Measurements from ENCODE around the gene ISG20.

ISG20 gene

DNA sequence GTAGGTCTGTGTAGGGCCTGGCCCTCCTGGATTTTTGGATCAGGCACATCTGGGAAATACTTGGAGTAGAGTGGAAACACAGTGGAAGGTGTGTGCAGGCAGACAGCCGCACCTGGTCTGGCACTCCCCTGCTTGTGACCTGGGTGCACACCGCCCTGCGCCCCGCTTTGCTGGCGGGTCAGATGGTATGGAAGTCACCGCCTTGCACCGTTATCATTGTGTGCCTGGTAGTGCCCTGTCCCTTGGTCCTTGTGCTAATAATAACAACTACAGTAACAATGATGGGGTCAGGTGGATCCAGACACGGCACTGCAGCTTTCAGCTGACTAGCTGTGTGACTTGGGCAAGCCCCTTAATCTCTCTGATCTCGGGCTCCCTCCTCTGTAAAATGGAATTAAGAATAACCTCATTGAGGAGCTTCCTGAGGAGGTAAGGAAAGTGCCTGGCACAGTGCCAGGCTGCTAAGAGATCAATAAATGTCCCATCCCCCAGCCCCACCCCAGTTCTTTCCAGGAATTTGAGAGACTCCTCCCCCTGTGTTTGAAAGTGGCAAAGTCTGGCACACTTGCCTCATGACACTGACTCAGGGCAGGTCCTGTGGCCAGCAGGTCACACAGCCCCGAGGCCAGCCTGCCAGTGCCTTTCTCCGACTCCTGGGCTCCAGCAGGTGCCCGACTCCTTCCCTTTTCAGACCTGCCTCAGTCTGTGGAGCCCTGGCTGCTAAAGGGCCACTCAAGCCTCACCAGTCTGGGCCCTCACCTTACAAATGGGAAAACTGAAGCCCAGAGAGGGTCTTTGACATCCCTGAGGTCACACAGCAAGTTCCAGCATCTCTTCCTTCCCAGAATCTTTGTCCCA is 9.8 kb downstream of the ISG20 start:
- H3K9me3 ChIP-seq, result no peaks in the 10 kb centered on the region
- no peaks in the 10 kb centered on the region for H3K36me3 ChIP-seq
- TF ChIP-seq, protein P1, sequence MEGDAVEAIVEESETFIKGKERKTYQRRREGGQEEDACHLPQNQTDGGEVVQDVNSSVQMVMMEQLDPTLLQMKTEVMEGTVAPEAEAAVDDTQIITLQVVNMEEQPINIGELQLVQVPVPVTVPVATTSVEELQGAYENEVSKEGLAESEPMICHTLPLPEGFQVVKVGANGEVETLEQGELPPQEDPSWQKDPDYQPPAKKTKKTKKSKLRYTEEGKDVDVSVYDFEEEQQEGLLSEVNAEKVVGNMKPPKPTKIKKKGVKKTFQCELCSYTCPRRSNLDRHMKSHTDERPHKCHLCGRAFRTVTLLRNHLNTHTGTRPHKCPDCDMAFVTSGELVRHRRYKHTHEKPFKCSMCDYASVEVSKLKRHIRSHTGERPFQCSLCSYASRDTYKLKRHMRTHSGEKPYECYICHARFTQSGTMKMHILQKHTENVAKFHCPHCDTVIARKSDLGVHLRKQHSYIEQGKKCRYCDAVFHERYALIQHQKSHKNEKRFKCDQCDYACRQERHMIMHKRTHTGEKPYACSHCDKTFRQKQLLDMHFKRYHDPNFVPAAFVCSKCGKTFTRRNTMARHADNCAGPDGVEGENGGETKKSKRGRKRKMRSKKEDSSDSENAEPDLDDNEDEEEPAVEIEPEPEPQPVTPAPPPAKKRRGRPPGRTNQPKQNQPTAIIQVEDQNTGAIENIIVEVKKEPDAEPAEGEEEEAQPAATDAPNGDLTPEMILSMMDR (IDR thresholded peaks at IDR 0.05), result no peak
- H3K4me3 ChIP-seq, result no peak overlapping the region
- H3K27me3 ChIP-seq, result no peaks in the 10 kb centered on the region
- intact Hi-C loops (cut with DNase I; ENCODE audit: low total_unique reads), result no loop called here
- H3K27ac ChIP-seq, result no peak overlapping the region
- peaks cover 0 to 27% (median 0%) of the 10 kb centered on the region in 4 donors for H3K4me1 ChIP-seq
- peak in 1 of 2 donors; percentile 41 for DNase-seq

DNA sequence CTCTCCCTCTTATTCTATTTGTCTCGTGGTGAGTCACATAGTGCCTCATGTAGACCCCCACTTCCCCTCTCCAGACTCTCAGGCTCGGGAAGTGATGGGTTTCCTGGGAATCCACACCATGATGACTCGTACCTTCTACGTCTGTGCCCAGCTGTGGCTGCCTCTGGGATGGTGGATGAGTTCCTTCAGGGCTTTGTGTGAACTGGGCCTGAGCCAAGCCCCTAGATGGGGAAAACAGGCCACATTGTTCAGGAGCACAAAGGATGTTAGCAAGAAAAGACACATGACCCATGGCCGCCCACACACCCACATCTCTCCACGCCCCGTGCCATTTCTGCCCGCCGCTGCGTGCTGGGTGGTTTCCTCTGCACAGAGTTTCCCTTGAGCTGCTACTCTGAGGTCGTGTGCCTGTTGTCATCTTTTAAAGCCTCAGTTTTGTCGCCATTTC is 10.5 kb downstream of the ISG20 start:
- H3K9me3 ChIP-seq, result no peaks in the 10 kb centered on the region
- TF ChIP-seq, protein P1 (IDR thresholded peaks at IDR 0.05), result no peak
- no peak overlapping the region for H3K4me3 ChIP-seq
- intact Hi-C loops (cut with DNase I; ENCODE audit: low total_unique reads), result no loop called here
- H3K36me3 ChIP-seq, result no peaks in the 10 kb centered on the region
- no peak overlapping the region for H3K27ac ChIP-seq
- peaks cover 0 to 27% (median 0%) of the 10 kb centered on the region in 4 donors for H3K4me1 ChIP-seq
- DNase-seq, result peak in 1 of 2 donors; percentile 71
- H3K27me3 ChIP-seq, result no peaks in the 10 kb centered on the region

DNA sequence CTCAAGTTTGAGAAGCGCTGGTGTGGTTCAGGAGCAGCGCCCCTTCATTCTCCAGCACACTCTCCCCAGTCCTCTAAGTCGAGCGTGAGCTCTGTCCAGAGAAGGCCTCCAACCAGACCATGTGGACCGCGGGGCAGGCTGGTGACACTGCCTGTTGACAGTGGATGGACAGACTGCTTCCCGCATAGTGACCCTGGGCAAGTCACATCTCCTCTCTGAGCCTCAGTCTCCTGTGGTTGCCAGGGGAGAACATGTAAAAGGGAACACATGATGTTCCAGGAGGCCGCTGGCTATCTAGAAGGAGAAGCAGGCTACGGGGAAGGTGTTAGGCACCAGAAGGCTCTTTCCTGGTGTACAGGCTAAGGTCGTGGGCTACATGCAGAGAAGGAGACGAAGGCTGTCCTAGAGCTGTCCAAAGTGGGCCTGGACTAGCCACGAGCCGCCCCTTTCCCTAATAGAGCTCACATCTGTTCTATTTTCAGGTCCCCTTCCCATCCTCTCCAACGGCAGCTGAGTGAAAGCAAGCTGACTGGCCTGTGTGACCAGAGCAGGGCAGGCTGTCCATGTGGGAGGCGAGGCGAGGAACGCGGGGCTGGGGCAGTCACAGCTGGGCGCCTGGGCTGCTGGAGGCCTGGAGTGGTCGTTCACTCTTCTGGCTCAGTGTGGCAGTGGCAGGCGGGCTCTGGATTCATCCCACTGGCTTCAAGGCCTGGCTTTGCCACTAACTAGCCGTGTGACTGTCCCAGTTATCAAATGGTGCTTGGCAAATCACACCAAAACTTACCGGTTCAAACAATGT is 11.1 kb downstream of the ISG20 start:
- H3K9me3 ChIP-seq, result no peaks in the 10 kb centered on the region
- no peak overlapping the region for H3K4me3 ChIP-seq
- H3K27ac ChIP-seq, result no peak overlapping the region
- DNase-seq, result peak in 1 of 2 donors; percentile 42
- H3K4me1 ChIP-seq, result peaks cover 0 to 27% (median 0%) of the 10 kb centered on the region in 4 donors
- intact Hi-C loops (cut with DNase I; ENCODE audit: low total_unique reads), result loop anchor here (10.0 kb wide), 1 partner anchor 155 kb away; the partner anchor contains the start of gene ACAN
- H3K27me3 ChIP-seq, result no peaks in the 10 kb centered on the region
- no peaks in the 10 kb centered on the region for H3K36me3 ChIP-seq
- TF ChIP-seq, protein P1 (IDR thresholded peaks at IDR 0.05), result no peak

DNA sequence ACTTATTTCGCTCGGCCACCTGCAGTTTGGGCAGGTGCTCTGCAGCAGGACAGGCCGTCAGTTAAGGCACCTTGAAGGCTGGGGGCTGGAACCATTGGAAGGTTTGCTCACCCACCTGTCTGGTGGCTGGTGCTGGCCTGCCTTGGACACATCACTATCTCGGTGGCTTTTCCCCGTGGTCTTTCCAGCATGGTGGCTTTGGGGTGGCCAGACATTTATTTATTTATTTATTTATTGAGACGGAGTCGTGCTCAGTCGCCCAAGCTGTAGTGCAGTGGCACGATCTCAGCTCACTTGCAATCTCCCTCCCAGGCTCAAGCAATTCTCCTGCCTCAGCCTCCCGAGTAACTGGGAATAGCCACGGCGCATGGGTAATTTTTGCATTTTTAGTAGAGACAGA is 11.7 kb downstream of the ISG20 start:
- H3K36me3 ChIP-seq, result no peaks in the 10 kb centered on the region
- DNase-seq, result peak in 1 of 2 donors; percentile 38
- H3K27ac ChIP-seq, result no peak overlapping the region
- H3K27me3 ChIP-seq, result no peaks in the 10 kb centered on the region
- intact Hi-C loops (cut with DNase I; ENCODE audit: low total_unique reads), result loop anchor here (10.0 kb wide), 1 partner anchor 154 kb away; the partner anchor contains the start of gene ACAN
- peaks cover 0 to 27% (median 0%) of the 10 kb centered on the region in 4 donors for H3K4me1 ChIP-seq
- TF ChIP-seq, protein P1 (IDR thresholded peaks at IDR 0.05), result no peak
- H3K9me3 ChIP-seq, result no peaks in the 10 kb centered on the region
- H3K4me3 ChIP-seq, result no peak overlapping the region

DNA sequence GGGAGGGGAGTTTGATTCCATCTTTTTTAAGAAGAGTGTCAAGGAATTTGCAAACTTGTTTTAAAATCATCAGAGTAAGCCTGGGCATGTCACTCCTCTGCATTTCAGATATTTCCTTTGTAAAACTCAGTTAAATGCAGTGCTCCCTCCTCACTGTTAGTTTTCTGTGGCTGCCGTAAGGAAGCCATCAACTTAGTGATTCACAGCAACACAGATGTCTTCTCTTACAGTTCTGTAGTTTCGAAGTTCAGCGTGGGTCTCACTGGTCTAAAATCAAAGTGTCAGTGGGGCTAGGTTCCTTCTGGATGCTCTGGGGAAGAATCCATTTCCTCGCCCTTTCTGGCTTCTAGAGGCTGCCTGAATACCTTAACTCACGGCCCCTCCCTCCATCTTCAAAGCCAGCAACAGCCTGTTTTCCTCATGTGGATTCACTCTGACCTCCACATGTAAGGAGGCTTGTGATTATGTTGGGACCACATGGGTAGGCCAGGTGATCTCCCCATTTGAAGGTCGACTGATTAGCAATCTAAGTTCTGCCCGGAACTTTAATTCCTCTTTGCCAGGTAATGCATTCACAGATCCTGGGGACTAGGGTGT is 12.4 kb downstream of the ISG20 start:
- TF ChIP-seq, protein P1 (IDR thresholded peaks at IDR 0.05), result no peak
- DNase-seq, result no peak
- no peaks in the 10 kb centered on the region for H3K27me3 ChIP-seq
- no peaks in the 10 kb centered on the region for H3K36me3 ChIP-seq
- peaks cover 0 to 27% (median 0%) of the 10 kb centered on the region in 4 donors for H3K4me1 ChIP-seq
- no peak overlapping the region for H3K4me3 ChIP-seq
- no peak overlapping the region for H3K27ac ChIP-seq
- intact Hi-C loops (cut with DNase I; ENCODE audit: low total_unique reads), result loop anchor here (10.0 kb wide), 1 partner anchor 154 kb away; the partner anchor contains the start of gene ACAN
- H3K9me3 ChIP-seq, result no peaks in the 10 kb centered on the region

All from tibial artery (tissue), 4 donors.